Osteoblast (primary cell): ENCODE measurements around the gene APEH. TPM values are rescaled to one million over a fixed set of nuclear protein-coding genes. Genes with fewer than 3 reads are reported as not detected.

ENCODE experiments used
- DNase-seq: peaks from one replicate; pipeline ENCODE4 v3.0.0; 2011; ENCODE audit warnings: low spot score, mixed read lengths; ENCODE audit not compliant: insufficient read length; ENCODE audit errors: missing footprints
- H2AFZ ChIP-seq: 2 replicates; pipeline ENCODE4 v1.6.0; 2011; ENCODE audit warnings: mild to moderate bottlenecking, low read length
- H3K27ac ChIP-seq: 2 replicates; pipeline ENCODE4 v1.5.1; 2011; ENCODE audit warnings: mild to moderate bottlenecking, low read depth, low read length, moderate library complexity
- H3K27me3 ChIP-seq: 2 replicates; pipeline ENCODE4 v1.6.0; 2012; ENCODE audit warnings: mild to moderate bottlenecking, control low read depth, inconsistent platforms, low read length, moderate library complexity; ENCODE audit not compliant: insufficient read depth
- H3K36me3 ChIP-seq: 2 replicates; pipeline ENCODE4 v1.5.1; 2011; ENCODE audit warnings: mild to moderate bottlenecking, low read length, control low read depth, moderate library complexity; ENCODE audit not compliant: insufficient read depth
- H3K4me1 ChIP-seq: 2 replicates; pipeline ENCODE4 v1.5.1; 2011; ENCODE audit warnings: mild to moderate bottlenecking, low read length, control low read depth, moderate library complexity; ENCODE audit not compliant: insufficient read depth
- H3K4me2 ChIP-seq: 2 replicates; pipeline ENCODE4 v1.6.0; 2011; ENCODE audit warnings: mild to moderate bottlenecking, low read length; ENCODE audit not compliant: insufficient read depth
- H3K4me3 ChIP-seq: fragments of 200-600 bp; sonication (generic); 3 replicates; pipeline ENCODE4 v1.5.1; 2012; ENCODE audit warnings: mild to moderate bottlenecking, low read length, inconsistent platforms; ENCODE audit not compliant: insufficient read depth
- H3K79me2 ChIP-seq: 2 replicates; pipeline ENCODE4 v1.6.0; 2012; ENCODE audit warnings: mild to moderate bottlenecking, low read length, control low read depth, inconsistent platforms; ENCODE audit not compliant: insufficient read depth
- H3K9me3 ChIP-seq: 2 replicates; pipeline ENCODE4 v1.5.1; 2011; ENCODE audit warnings: low read depth, low read length, control low read depth
- H4K20me1 ChIP-seq: 2 replicates; pipeline ENCODE4 v1.6.0; 2012; ENCODE audit warnings: mild to moderate bottlenecking, low read length, control low read depth; ENCODE audit not compliant: insufficient read depth
- total RNA-seq: library from RNA; depleted of rRNA; stranded (reverse); fragments of >200 nt; gene quantifications from 2 replicates; pipeline ENCODE4 v1.2.3, GENCODE V29; 2012
- TF ChIP-seq, protein P1 (sequence below): IDR thresholded peaks from 2 replicates; pipeline ENCODE4 v1.5.1; 2011; ENCODE audit warnings: mild to moderate bottlenecking, low read depth, low read length, moderate library complexity; ENCODE audit errors: extremely low read depth

The APEH gene
- total RNA-seq, 1 donor = 98.8 TPM

DNA sequence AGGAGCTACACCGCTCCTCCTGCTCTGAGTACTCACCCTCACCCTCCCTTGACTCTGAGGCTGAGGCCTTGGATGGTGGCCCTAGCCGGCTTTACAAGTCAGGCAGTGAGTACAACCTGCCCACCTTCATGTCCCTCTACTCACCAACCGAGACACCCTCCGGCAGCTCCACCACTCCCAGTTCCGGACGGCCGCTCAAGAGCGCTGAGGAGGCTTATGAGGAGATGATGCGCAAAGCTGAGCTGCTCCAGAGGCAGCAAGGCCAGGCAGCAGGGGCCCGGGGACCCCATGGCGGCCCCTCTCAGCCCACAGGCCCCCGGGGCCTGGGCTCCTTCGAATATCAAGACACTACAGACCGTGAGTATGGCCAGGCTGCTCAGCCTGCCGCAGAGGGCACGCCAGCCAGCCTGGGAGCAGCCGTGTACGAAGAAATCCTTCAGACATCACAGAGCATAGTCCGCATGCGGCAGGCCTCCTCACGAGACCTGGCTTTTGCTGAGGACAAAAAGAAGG is 21.2 kb upstream of the APEH start:
- TF ChIP-seq, protein P1, sequence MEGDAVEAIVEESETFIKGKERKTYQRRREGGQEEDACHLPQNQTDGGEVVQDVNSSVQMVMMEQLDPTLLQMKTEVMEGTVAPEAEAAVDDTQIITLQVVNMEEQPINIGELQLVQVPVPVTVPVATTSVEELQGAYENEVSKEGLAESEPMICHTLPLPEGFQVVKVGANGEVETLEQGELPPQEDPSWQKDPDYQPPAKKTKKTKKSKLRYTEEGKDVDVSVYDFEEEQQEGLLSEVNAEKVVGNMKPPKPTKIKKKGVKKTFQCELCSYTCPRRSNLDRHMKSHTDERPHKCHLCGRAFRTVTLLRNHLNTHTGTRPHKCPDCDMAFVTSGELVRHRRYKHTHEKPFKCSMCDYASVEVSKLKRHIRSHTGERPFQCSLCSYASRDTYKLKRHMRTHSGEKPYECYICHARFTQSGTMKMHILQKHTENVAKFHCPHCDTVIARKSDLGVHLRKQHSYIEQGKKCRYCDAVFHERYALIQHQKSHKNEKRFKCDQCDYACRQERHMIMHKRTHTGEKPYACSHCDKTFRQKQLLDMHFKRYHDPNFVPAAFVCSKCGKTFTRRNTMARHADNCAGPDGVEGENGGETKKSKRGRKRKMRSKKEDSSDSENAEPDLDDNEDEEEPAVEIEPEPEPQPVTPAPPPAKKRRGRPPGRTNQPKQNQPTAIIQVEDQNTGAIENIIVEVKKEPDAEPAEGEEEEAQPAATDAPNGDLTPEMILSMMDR = no peak
- no peaks in the 10 kb centered on the region for H3K79me2 ChIP-seq
- no peaks in the 10 kb centered on the region for H3K4me1 ChIP-seq
- DNase-seq = peak; percentile 71
- H2AFZ ChIP-seq = no peak overlapping the region
- H4K20me1 ChIP-seq = no peaks in the 10 kb centered on the region
- H3K27me3 ChIP-seq = peaks cover 4% of the 10 kb centered on the region
- no peaks in the 10 kb centered on the region for H3K9me3 ChIP-seq
- H3K4me3 ChIP-seq = no peak overlapping the region
- no peaks in the 10 kb centered on the region for H3K36me3 ChIP-seq
- no peak overlapping the region for H3K4me2 ChIP-seq
- no peak overlapping the region for H3K27ac ChIP-seq

DNA sequence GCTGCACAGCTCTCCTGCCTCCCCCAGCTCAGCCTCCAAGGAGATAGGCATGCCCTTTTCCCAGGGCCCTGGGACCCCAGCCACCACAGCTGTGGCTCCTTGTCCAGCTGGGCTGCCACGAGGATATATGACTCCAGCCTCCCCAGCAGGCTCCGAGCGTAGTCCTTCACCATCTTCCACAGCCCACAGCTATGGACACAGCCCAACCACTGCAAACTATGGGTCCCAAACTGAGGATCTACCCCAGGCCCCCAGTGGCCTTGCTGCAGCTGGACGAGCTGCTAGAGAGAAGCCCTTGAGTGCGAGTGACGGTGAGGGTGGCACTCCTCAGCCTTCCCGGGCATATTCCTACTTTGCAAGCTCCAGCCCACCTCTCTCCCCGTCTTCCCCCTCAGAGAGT is 20.5 kb upstream of the APEH start:
- Histone ChIP-seq H2AFZ (no peak overlapping the region), H3K27ac (no peak overlapping the region), H3K4me1 (no peaks in the 10 kb centered on the region), H3K79me2 (no peaks in the 10 kb centered on the region), H3K27me3 (peaks cover 4% of the 10 kb centered on the region), H3K9me3 (no peaks in the 10 kb centered on the region), H3K4me2 (no peak overlapping the region), H3K4me3 (no peak overlapping the region), H4K20me1 (no peaks in the 10 kb centered on the region), H3K36me3 (no peaks in the 10 kb centered on the region)
- peak; percentile 53 for DNase-seq
- TF ChIP-seq, protein P1 = no peak

DNA sequence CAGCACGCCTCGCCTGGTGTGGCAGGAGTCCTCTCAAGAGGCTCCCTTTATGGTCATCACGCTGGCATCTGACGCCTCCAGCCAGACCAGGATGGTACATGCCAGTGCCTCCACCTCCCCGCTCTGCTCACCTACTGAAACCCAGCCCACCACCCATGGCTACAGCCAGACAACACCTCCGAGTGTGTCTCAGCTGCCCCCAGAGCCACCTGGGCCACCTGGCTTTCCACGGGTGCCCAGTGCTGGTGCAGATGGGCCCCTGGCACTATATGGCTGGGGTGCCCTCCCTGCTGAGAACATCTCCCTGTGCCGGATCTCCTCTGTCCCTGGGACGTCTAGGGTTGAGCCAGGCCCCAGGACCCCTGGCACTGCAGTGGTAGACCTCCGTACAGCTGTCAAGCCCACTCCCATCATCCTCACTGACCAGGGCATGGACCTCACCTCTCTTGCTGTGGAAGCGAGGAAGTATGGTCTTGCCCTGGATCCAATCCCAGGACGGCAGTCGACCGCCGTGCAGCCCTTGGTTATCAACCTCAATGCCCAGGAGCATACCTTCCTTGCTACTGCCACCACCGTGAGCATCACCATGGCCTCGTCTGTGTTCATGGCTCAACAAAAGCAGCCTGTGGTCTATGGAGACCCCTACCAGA is 19.9 kb upstream of the APEH start:
- H3K27ac ChIP-seq = no peak overlapping the region

DNA sequence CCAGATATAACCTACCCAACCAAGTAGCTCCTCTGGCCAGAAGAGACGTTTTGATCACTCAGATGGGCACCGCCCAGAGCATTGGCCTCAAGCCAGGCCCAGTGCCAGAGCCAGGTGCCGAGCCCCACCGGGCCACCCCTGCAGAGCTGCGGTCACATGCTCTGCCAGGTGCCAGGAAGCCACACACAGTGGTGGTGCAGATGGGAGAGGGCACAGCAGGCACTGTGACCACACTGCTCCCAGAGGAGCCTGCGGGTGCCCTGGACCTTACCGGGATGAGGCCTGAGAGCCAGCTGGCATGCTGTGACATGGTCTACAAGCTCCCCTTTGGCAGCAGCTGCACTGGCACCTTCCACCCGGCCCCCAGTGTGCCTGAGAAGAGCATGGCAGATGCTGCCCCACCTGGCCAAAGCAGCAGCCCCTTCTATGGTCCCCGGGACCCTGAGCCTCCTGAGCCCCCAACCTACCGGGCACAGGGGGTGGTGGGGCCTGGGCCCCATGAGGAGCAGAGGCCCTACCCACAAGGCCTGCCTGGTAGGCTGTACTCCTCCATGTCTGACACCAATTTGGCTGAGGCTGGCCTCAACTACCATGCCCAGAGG is 19.1 kb upstream of the APEH start:
- TF ChIP-seq, protein P1 = no peak
- Histone ChIP-seq H3K79me2 (no peaks in the 10 kb centered on the region), H3K27ac (no peak overlapping the region), H3K9me3 (no peaks in the 10 kb centered on the region), H3K4me1 (no peaks in the 10 kb centered on the region), H4K20me1 (no peaks in the 10 kb centered on the region), H3K36me3 (no peaks in the 10 kb centered on the region), H3K4me3 (no peak overlapping the region), H3K4me2 (no peak overlapping the region), H2AFZ (no peak overlapping the region), H3K27me3 (peaks cover 4% of the 10 kb centered on the region)
- DNase-seq = peak; percentile 85

More for the DNA sequence above, 19.9 kb upstream of the APEH start:
- peak; percentile 64 for DNase-seq
- no peaks in the 10 kb centered on the region for H3K36me3 ChIP-seq
- H4K20me1 ChIP-seq = no peaks in the 10 kb centered on the region
- peaks cover 4% of the 10 kb centered on the region for H3K27me3 ChIP-seq
- no peaks in the 10 kb centered on the region for H3K4me1 ChIP-seq
- TF ChIP-seq, protein P1 = no peak
- H3K9me3 ChIP-seq = no peaks in the 10 kb centered on the region
- H2AFZ ChIP-seq = no peak overlapping the region
- H3K4me2 ChIP-seq = no peak overlapping the region
- H3K79me2 ChIP-seq = no peaks in the 10 kb centered on the region
- no peak overlapping the region for H3K4me3 ChIP-seq
